ENCODE results near the gene RPS14.

GRCh38 chr5:150396267-150396666, 53.3 kb downstream of the RPS14 start:
- TF ChIP-seq PKNOX1 (IDR thresholded peaks at IDR 0.05) (no peak), BHLHE40 (IDR thresholded peaks at IDR 0.05; ENCODE audit: borderline replicate concordance) (no peak), HDGF (IDR thresholded peaks at IDR 0.05; ENCODE audit: borderline replicate concordance) (no peak), FOXK2 (IDR thresholded peaks at IDR 0.05) (no peak), ELF4 (IDR thresholded peaks at IDR 0.05) (no peak), SUZ12 (IDR thresholded peaks at IDR 0.05) (no peak), TARDBP (IDR thresholded peaks at IDR 0.05) (no peak), ARNT (IDR thresholded peaks at IDR 0.05) (no peak), CTBP1 (IDR thresholded peaks at IDR 0.05; ENCODE audit: borderline replicate concordance) (no peak)

Measured in HEK293T (cell line).